IMR-90 (cell line): ENCODE data around the gene PSEN1. TPM values are rescaled to one million over a fixed set of nuclear protein-coding genes. Genes with fewer than 3 reads are reported as not detected.

ENCODE experiments used
- ATAC-seq: fragments of 200-7000 bp; cut with Tn5 transposase; 2 replicates; pipeline ENCODE4 v1.9.1; 2020; ENCODE audit warnings: low read depth, mild to moderate bottlenecking, moderate library complexity
- BruUV-seq: library from RNA; stranded (reverse); fragments of 400-500 nt; replicated peaks from 2 replicates; lab custom pipeline; 2021; lab: Mats Ljungman, UMichigan
- CTCF ChIA-PET: fragments of 300-600 bp; formaldehyde crosslinking; extraction: SDS; loops from one replicate; lab custom pipeline; 2021; ENCODE audit warnings: antibody characterized with exemption; lab: Yijun Ruan, JAX
- POLR2A ChIA-PET: fragments of 300-600 bp; sonication (Branson Sonifier 250); formaldehyde crosslinking; loops from one replicate; lab custom pipeline; 2022; ENCODE audit warnings: antibody characterized with exemption; ENCODE audit not compliant: unreplicated experiment; lab: Charles Lee
- DNase-seq: peaks from one replicate; pipeline ENCODE4 v3.0.0; 2013
- H2AFZ ChIP-seq: replicated peaks from 2 replicates; pipeline ENCODE3; 2013; ENCODE audit warnings: low read length, mild to moderate bottlenecking; ENCODE audit not compliant: poor library complexity
- H2AK5ac ChIP-seq: 2 replicates; pipeline ENCODE4 v1.6.1; 2013; ENCODE audit warnings: low read depth, low read length, inconsistent platforms
- H2AK9ac ChIP-seq: replicated peaks from 2 replicates; pipeline ENCODE3; 2013; ENCODE audit warnings: mild to moderate bottlenecking, low read depth, low read length, moderate library complexity; ENCODE audit not compliant: poor library complexity
- H2BK120ac ChIP-seq: 2 replicates; pipeline ENCODE4 v1.6.1; 2013; ENCODE audit warnings: low read depth, low read length, inconsistent platforms
- H2BK15ac ChIP-seq: 3 replicates; pipeline ENCODE4 v1.6.1; 2013; ENCODE audit warnings: low read depth, low read length, inconsistent platforms
- H2BK20ac ChIP-seq: 2 replicates; pipeline ENCODE4 v1.6.1; 2013; ENCODE audit warnings: low read depth, mild to moderate bottlenecking, inconsistent platforms, low read length, moderate library complexity
- H2BK5ac ChIP-seq: 2 replicates; pipeline ENCODE4 v1.6.1; 2013; ENCODE audit warnings: mild to moderate bottlenecking, low read depth, low read length, inconsistent platforms; ENCODE audit not compliant: poor library complexity, severe bottlenecking
- H3K14ac ChIP-seq: replicated peaks from 2 replicates; pipeline ENCODE4 v1.6.1; 2013; ENCODE audit warnings: low read depth, low read length, inconsistent platforms
- H3K18ac ChIP-seq: 2 replicates; pipeline ENCODE4 v1.6.1; 2013; ENCODE audit warnings: low read depth, low read length, control low read depth
- H3K23ac ChIP-seq: 2 replicates; pipeline ENCODE4 v1.6.1; 2013; ENCODE audit warnings: low read depth, low read length, inconsistent platforms
- H3K27ac ChIP-seq: 2 replicates; pipeline ENCODE4 v1.5.1; 2013; ENCODE audit warnings: mild to moderate bottlenecking, control low read depth, low read length; ENCODE audit not compliant: insufficient read depth
- H3K27me3 ChIP-seq: 2 replicates; pipeline ENCODE4 v1.6.1; 2013; ENCODE audit warnings: low read length; ENCODE audit not compliant: control insufficient read depth, insufficient read depth
- H3K36me3 ChIP-seq: 2 replicates; pipeline ENCODE4 v1.6.1; 2013; ENCODE audit warnings: low read length, mixed read lengths; ENCODE audit not compliant: control insufficient read depth, insufficient read depth
- H3K4ac ChIP-seq: 2 replicates; pipeline ENCODE4 v1.6.1; 2013; ENCODE audit warnings: low read depth, low read length, inconsistent platforms
- H3K4me1 ChIP-seq: 2 replicates; pipeline ENCODE4 v1.6.1; 2013; ENCODE audit warnings: low read length, mixed read lengths; ENCODE audit not compliant: control insufficient read depth, insufficient read depth
- H3K4me2 ChIP-seq: 2 replicates; pipeline ENCODE4 v1.6.1; 2013; ENCODE audit warnings: low read depth, mild to moderate bottlenecking, control low read depth, low read length, moderate library complexity
- H3K4me3 ChIP-seq: 2 replicates; pipeline ENCODE4 v1.5.1; 2013; ENCODE audit warnings: low read depth, mild to moderate bottlenecking, control low read depth, low read length, moderate library complexity; ENCODE audit not compliant: insufficient read depth
- H3K56ac ChIP-seq: 2 replicates; pipeline ENCODE4 v1.6.1; 2013; ENCODE audit warnings: low read length, inconsistent platforms; ENCODE audit not compliant: insufficient read depth; ENCODE audit errors: extremely low read depth
- H3K79me1 ChIP-seq, 2 experiments: 2 replicates each; pipeline ENCODE4 v1.6.1; 2013; ENCODE audit warnings: low read length in 2 of 2, inconsistent platforms in 1 of 2, low read depth in 1 of 2
- H3K9ac ChIP-seq: 2 replicates; pipeline ENCODE4 v1.6.1; 2013; ENCODE audit warnings: low read depth, low read length, control low read depth
- H3K9me1 ChIP-seq: 2 replicates; pipeline ENCODE4 v1.6.1; 2013; ENCODE audit warnings: low read length, inconsistent platforms; ENCODE audit not compliant: insufficient read depth
- H3K9me3 ChIP-seq: 2 replicates; pipeline ENCODE4 v1.6.1; 2013; ENCODE audit warnings: low read length; ENCODE audit not compliant: control insufficient read depth, insufficient read depth
- H4K20me1 ChIP-seq: 2 replicates; pipeline ENCODE4 v1.6.1; 2013; ENCODE audit warnings: low read length, inconsistent platforms; ENCODE audit not compliant: insufficient read depth
- H4K5ac ChIP-seq: 2 replicates; pipeline ENCODE4 v1.6.1; 2013; ENCODE audit warnings: mild to moderate bottlenecking, low read depth, low read length, control low read depth
- H4K8ac ChIP-seq, 2 experiments: 2 replicates each; pipeline ENCODE4 v1.6.1; 2013; ENCODE audit warnings: low read depth in 2 of 2, low read length in 2 of 2, control low read depth in 1 of 2, inconsistent platforms in 1 of 2
- H4K91ac ChIP-seq: 2 replicates; pipeline ENCODE4 v1.6.1; 2013; ENCODE audit warnings: low read depth, low read length, inconsistent platforms; ENCODE audit not compliant: insufficient read depth
- BHLHE40 ChIP-seq: fragments of 150-350 bp; IDR thresholded peaks from 2 replicates; pipeline ENCODE4 v1.6.1; 2016; ENCODE audit warnings: mild to moderate bottlenecking, low read depth, low read length
- CEBPB ChIP-seq: IDR thresholded peaks from 2 replicates; pipeline ENCODE4 v1.6.1; 2012; ENCODE audit warnings: low read depth, low read length, improper control_type of control experiment
- FOS ChIP-seq: fragments of 150-350 bp; IDR thresholded peaks from 2 replicates; pipeline ENCODE4 v1.6.1; 2016; ENCODE audit warnings: low read depth, low read length
- MAFK ChIP-seq: IDR thresholded peaks from 2 replicates; pipeline ENCODE4 v1.6.1; 2012; ENCODE audit warnings: low read depth, low read length, improper control_type of control experiment
- NFE2L2 ChIP-seq: fragments of 150-350 bp; IDR thresholded peaks from 2 replicates; pipeline ENCODE4 v1.6.1; 2016; ENCODE audit warnings: low read depth, mild to moderate bottlenecking, low read length
- SMC3 ChIP-seq: fragments of 150-350 bp; IDR thresholded peaks from 2 replicates; pipeline ENCODE4 v1.6.1; 2016; ENCODE audit warnings: low read depth, mild to moderate bottlenecking, antibody characterized with exemption, low read length, moderate library complexity
- WGBS, 2 experiments: methylation state at CpG; one replicate each; pipeline versions ENCODE4 v1.1.5 to v1.1.7; 2013; ENCODE audit warnings: missing lambda C conversion rate in 2 of 2; ENCODE audit not compliant: insufficient read length in 1 of 2; ENCODE audit errors: extremely low coverage in 2 of 2; 5-methylcytosine and 5-hydroxymethylcytosine counted together
- dilution Hi-C: fragments of 300-500 bp; cut with HindIII; formaldehyde crosslinking; loops from one replicate; pipeline ENCODE4 v1.14.3; 2018; ENCODE audit warnings: low sequenced_read_pairs; ENCODE audit not compliant: unreplicated experiment
- in situ Hi-C: fragments of 300-500 bp; cut with MboI; formaldehyde crosslinking; loops from 3 replicates; pipeline ENCODE4 v1.14.3; 2019; ENCODE audit warnings: low sequenced_read_pairs, inconsistent platforms, mixed read lengths
- intact Hi-C: fragments of 100-400 bp; cut with micrococcal nuclease; formaldehyde crosslinking; loops from 2 replicates; pipeline ENCODE4 v1.10.0; 2022
- polyA plus RNA-seq, 3 experiments: library from polyadenylated mRNA; depleted of rRNA; stranded (reverse); fragments of >200 nt; gene quantifications; 2 replicates each; pipeline ENCODE4 v1.2.3, GENCODE V29; 2012; ENCODE audit warnings: low replicate concordance in 1 of 3
- total RNA-seq: library from RNA; depleted of rRNA; stranded (reverse); fragments of >200 nt; gene quantifications from 2 replicates; pipeline ENCODE4 v1.2.3, GENCODE V29; 2012

The PSEN1 gene
- total and polyA plus RNA-seq, 2 of the 4 experiments (the other 2 are of a cell fraction): 14.8 to 62.7 TPM

GRCh38 chr14:73266317-73266716, 130.0 kb downstream of the PSEN1 start:
- Histone ChIP-seq H2AK9ac (peak overlapping the region; percentile 37), H2AK5ac (no peak overlapping the region), H4K5ac (no peak overlapping the region), H3K9me1 (peaks cover 2% of the 10 kb centered on the region; the same call in 1 of the 2 replicates), H4K8ac (no peak overlapping the region), H3K4me3 (no peak overlapping the region), H4K91ac (no peak overlapping the region), H3K79me1 (no peaks in the 10 kb centered on the region), H3K56ac (no peak overlapping the region), H2AFZ (peak overlapping the region; percentile 23), H3K27ac (no peak overlapping the region), H3K18ac (no peak overlapping the region), H3K4me2 (no peak overlapping the region), H3K9ac (no peak overlapping the region), H4K20me1 (no peaks in the 10 kb centered on the region), H3K4ac (no peak overlapping the region), H3K27me3 (no peaks in the 10 kb centered on the region), H2BK15ac (no peak overlapping the region), H2BK20ac (no peak overlapping the region), H3K4me1 (peaks cover 4% of the 10 kb centered on the region), H2BK5ac (no peak overlapping the region), H3K9me3 (no peaks in the 10 kb centered on the region), H3K36me3 (no peaks in the 10 kb centered on the region), H3K14ac (no peak overlapping the region), H3K23ac (no peak overlapping the region), H2BK120ac (no peak overlapping the region)
- 89% methylated on average over 5 of the region's 7 CpGs; no CpG with 5 or more reads in 1 of the 2 experiments for WGBS, 2 experiments
- ATAC-seq: no peak
- POLR2A ChIA-PET: no interaction called here
- no peak for TF ChIP-seq CEBPB
- no peak for TF ChIP-seq FOS
- no peak for TF ChIP-seq BHLHE40
- no peak for TF ChIP-seq NFE2L2
- no peak for TF ChIP-seq MAFK
- no peak for TF ChIP-seq SMC3
- dilution Hi-C loops: no loop called here
- intact Hi-C loops: no loop called here
- CTCF ChIA-PET: no interaction called here
- no TSS peak for BruUV-seq
- no peak for DNase-seq
- in situ Hi-C loops: no loop called here
